ENCODE measurements around the gene AFF3. TPM values are rescaled to one million over a fixed set of nuclear protein-coding genes. Genes with fewer than 3 reads are reported as not detected.

Gene AFF3
- total RNA-seq, 2 donors from 2014 or later = 9.9 to 20.1 TPM

GRCh38 chr2:99615247-99615771, 527.1 kb downstream of the AFF3 start:
- Histone ChIP-seq H3K9me3 (no peaks in the 10 kb centered on the region), H3K4me3 (no peak overlapping the region), H3K27me3 (replicated peaks; ENCODE audit: insufficient read depth) (no peaks in the 10 kb centered on the region), H3K36me3 (no peaks in the 10 kb centered on the region), H3K27ac (no peak overlapping the region), H3K4me1 (ENCODE audit: control insufficient read depth in 1 of 2, low read depth in 2 of 2) (no peaks in the 10 kb centered on the region)
- DNase-seq (ENCODE audit: low spot score) (no peak), ATAC-seq (ENCODE audit: insufficient number of reproducible peaks, low FRiP score, low read depth) (no peak)
- TF ChIP-seq, protein P1, sequence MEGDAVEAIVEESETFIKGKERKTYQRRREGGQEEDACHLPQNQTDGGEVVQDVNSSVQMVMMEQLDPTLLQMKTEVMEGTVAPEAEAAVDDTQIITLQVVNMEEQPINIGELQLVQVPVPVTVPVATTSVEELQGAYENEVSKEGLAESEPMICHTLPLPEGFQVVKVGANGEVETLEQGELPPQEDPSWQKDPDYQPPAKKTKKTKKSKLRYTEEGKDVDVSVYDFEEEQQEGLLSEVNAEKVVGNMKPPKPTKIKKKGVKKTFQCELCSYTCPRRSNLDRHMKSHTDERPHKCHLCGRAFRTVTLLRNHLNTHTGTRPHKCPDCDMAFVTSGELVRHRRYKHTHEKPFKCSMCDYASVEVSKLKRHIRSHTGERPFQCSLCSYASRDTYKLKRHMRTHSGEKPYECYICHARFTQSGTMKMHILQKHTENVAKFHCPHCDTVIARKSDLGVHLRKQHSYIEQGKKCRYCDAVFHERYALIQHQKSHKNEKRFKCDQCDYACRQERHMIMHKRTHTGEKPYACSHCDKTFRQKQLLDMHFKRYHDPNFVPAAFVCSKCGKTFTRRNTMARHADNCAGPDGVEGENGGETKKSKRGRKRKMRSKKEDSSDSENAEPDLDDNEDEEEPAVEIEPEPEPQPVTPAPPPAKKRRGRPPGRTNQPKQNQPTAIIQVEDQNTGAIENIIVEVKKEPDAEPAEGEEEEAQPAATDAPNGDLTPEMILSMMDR (IDR thresholded peaks at IDR 0.05) = no peak

- Histone ChIP-seq H3K4me3 (no peak overlapping the region), H3K9me3 (no peaks in the 10 kb centered on the region), H3K27me3 (replicated peaks; ENCODE audit: insufficient read depth) (no peaks in the 10 kb centered on the region), H3K36me3 (no peaks in the 10 kb centered on the region), H3K4me1 (ENCODE audit: control insufficient read depth in 1 of 2, low read depth in 2 of 2) (no peaks in the 10 kb centered on the region), H3K27ac (no peak overlapping the region)
- no peak for DNase-seq (ENCODE audit: low spot score)
- TF ChIP-seq, protein P1 (IDR thresholded peaks at IDR 0.05) = no peak
- no peak for ATAC-seq (ENCODE audit: insufficient number of reproducible peaks, low FRiP score, low read depth)
These were observed 528.4 kb downstream of the AFF3 start for GRCh38 chr2:99613980-99614379.

DNA sequence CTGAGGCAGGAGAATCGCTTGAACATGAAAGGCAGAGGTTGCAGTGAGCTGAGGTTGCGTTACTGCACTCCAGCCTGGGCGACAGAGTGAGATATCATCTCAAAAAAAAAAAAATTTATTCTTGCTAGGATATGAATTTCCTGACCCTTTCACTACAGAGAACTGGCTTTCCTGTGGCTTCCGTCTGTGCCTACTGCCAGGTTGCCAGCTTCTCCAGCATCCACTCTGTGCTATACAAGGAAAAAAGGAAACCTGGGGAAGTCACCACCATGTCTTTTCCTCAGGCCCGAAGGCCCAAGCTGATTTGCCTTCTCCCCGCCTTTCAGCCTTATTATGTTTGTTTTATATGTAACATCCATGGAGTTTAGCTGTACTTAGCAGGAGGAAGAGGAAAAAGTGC, 530.6 kb downstream of the AFF3 start:
- ATAC-seq (ENCODE audit: insufficient number of reproducible peaks, low FRiP score, low read depth) (no peak), DNase-seq (ENCODE audit: low spot score) (no peak)
- H3K27ac ChIP-seq = no peak overlapping the region
- H3K4me1 ChIP-seq (ENCODE audit: control insufficient read depth in 1 of 2, low read depth in 2 of 2) = peaks cover 2 to 21% of the 10 kb centered on the region in 2 donors
- H3K4me3 ChIP-seq = no peak overlapping the region
- no peaks in the 10 kb centered on the region for H3K36me3 ChIP-seq
- H3K9me3 ChIP-seq = no peaks in the 10 kb centered on the region
- H3K27me3 ChIP-seq (replicated peaks; ENCODE audit: insufficient read depth) = no peaks in the 10 kb centered on the region
- TF ChIP-seq, protein P1 (IDR thresholded peaks at IDR 0.05) = no peak

DNA sequence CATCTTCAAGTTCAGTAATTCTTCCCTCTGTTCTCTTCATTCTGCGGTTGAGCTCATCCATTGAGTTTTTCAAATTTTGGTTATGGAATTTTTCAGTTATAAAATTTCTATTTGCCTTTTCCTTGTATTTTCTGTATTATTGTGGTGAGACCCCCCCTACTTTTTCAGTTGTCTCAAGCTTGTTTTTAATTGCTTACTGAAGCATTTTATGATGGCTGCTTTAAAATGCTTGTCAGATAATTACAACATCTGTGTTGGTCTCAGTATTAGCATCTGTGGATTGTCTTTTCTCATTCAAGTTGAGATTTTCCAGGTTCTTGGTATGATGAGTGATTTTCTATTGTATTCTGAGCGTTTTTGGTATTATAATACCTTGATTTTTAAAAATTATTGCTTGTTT, 531.4 kb downstream of the AFF3 start:
- TF ChIP-seq, protein P1 (IDR thresholded peaks at IDR 0.05) = no peak
- ATAC-seq (ENCODE audit: insufficient number of reproducible peaks, low FRiP score, low read depth) = no peak
- Histone ChIP-seq H3K4me3 (no peak overlapping the region), H3K27ac (no peak overlapping the region), H3K36me3 (no peaks in the 10 kb centered on the region), H3K4me1 (ENCODE audit: control insufficient read depth in 1 of 2, low read depth in 2 of 2) (peaks cover 2 to 21% of the 10 kb centered on the region in 2 donors), H3K27me3 (replicated peaks; ENCODE audit: insufficient read depth) (no peaks in the 10 kb centered on the region), H3K9me3 (no peaks in the 10 kb centered on the region)
- DNase-seq (ENCODE audit: low spot score) = no peak

GRCh38 chr2:99609851-99610381, 532.5 kb downstream of the AFF3 start:
- no peak overlapping the region for H3K27ac ChIP-seq
- H3K4me3 ChIP-seq = no peak overlapping the region
- TF ChIP-seq, protein P1 (IDR thresholded peaks at IDR 0.05) = no peak
- H3K9me3 ChIP-seq = no peaks in the 10 kb centered on the region
- H3K27me3 ChIP-seq (replicated peaks; ENCODE audit: insufficient read depth) = no peaks in the 10 kb centered on the region
- H3K4me1 ChIP-seq (ENCODE audit: control insufficient read depth in 1 of 2, low read depth in 2 of 2) = peaks cover 2 to 28% of the 10 kb centered on the region in 2 donors
- ATAC-seq (ENCODE audit: insufficient number of reproducible peaks, low FRiP score, low read depth) (no peak), DNase-seq (ENCODE audit: low spot score) (no peak)
- no peaks in the 10 kb centered on the region for H3K36me3 ChIP-seq
